GM12878 (cell line): ENCODE data around the gene FAM114A1. TPM values are rescaled to one million over a fixed set of nuclear protein-coding genes. Genes with fewer than 3 reads are reported as not detected.

Experiments
- BCL11A ChIP-seq: IDR thresholded peaks from 2 replicates; pipeline ENCODE4 v1.6.1; 2011; ENCODE audit warnings: low read depth, low read length
- BRCA1 ChIP-seq: IDR thresholded peaks from 2 replicates; pipeline ENCODE4 v1.6.1; 2011; ENCODE audit warnings: low read depth, low read length, improper control_type of control experiment
- CBFB ChIP-seq: IDR thresholded peaks from 2 replicates; pipeline ENCODE4 v1.6.1; 2016; ENCODE audit warnings: antibody characterized with exemption, low read depth
- CHD2 ChIP-seq: IDR thresholded peaks from 2 replicates; pipeline ENCODE4 v1.6.1; 2011; ENCODE audit warnings: low read depth, low read length, improper control_type of control experiment, borderline replicate concordance
- IKZF1 ChIP-seq: fragments of 450-650 bp; conservative IDR thresholded peaks from 2 replicates; pipeline ENCODE4 v1.6.1; 2017; ENCODE audit warnings: antibody characterized with exemption, mild to moderate bottlenecking
- MEF2B ChIP-seq: fragments of 450-650 bp; IDR thresholded peaks from 2 replicates; pipeline ENCODE4 v1.6.1; 2018; ENCODE audit warnings: mild to moderate bottlenecking, moderate library complexity; ENCODE audit not compliant: partially characterized antibody, poor library complexity, severe bottlenecking
- NFYA ChIP-seq: IDR thresholded peaks from 2 replicates; pipeline ENCODE4 v1.6.1; 2011; ENCODE audit warnings: low read depth, mild to moderate bottlenecking, low read length, improper control_type of control experiment, borderline replicate concordance
- SMC3 ChIP-seq: IDR thresholded peaks from 2 replicates; pipeline ENCODE4 v1.6.1; 2011; ENCODE audit warnings: low read length, improper control_type of control experiment, borderline replicate concordance
- SREBF2 ChIP-seq: IDR thresholded peaks from 2 replicates; pipeline ENCODE4 v1.6.1; 2012; ENCODE audit warnings: mild to moderate bottlenecking, low read length
- SUPT20H ChIP-seq: IDR thresholded peaks from 2 replicates; pipeline ENCODE4 v1.6.1; 2011; ENCODE audit warnings: low read depth, mild to moderate bottlenecking, low read length, moderate library complexity, borderline replicate concordance; ENCODE audit not compliant: control insufficient read depth
- TARDBP ChIP-seq: IDR thresholded peaks from 2 replicates; pipeline ENCODE4 v1.6.1; 2016; ENCODE audit warnings: borderline replicate concordance
- ZBED1 ChIP-seq: IDR thresholded peaks from 2 replicates; pipeline ENCODE4 v1.6.1; 2016; ENCODE audit warnings: borderline replicate concordance
- ZNF274 ChIP-seq: IDR thresholded peaks from one replicate; pipeline ENCODE4 v1.8.0; 2011; ENCODE audit not compliant: insufficient read length, insufficient read depth
- ZNF384 ChIP-seq: IDR thresholded peaks from 2 replicates; pipeline ENCODE4 v1.6.1; 2012; ENCODE audit warnings: low read depth, mild to moderate bottlenecking, low read length, improper control_type of control experiment, borderline replicate concordance
- polyA plus RNA-seq, 11 experiments: library from polyadenylated mRNA; depleted of rRNA in 4 of 11; unstranded in 6 of 11; stranded (reverse) in 5 of 11; fragments of >200 nt; fragmentation: Nextera tagmentation in 4 of 11; fragmentation: Illumina TruSeq in 1 of 11; extraction: Ambion mirVana in 4 of 11; extraction: Trizol in 1 of 11; gene quantifications; 1 replicate in 1 of 11; 2 replicates in 10 of 11; pipeline versions ENCODE4 v1.2.1 to v1.2.3, GENCODE V29; 2011 to 2016; ENCODE audit warnings: inconsistent platforms in 2 of 11, missing spikeins in 2 of 11, low read depth in 1 of 11
- total RNA-seq, 4 experiments: library from RNA; depleted of rRNA in 3 of 4; stranded (reverse); fragments of >200 nt in 3 of 4; fragmentation: Illumina TruSeq in 1 of 4; extraction: Trizol in 1 of 4; gene quantifications; 2 replicates each; pipeline versions ENCODE4 v1.2.1 to v1.2.3, GENCODE V29; 2013 to 2021
- TF ChIP-seq, protein P1 (sequence below): fragments of 450-650 bp; IDR thresholded peaks from 2 replicates; pipeline ENCODE4 v1.6.1; 2018; ENCODE audit warnings: borderline replicate concordance, mild to moderate bottlenecking; ENCODE audit not compliant: partially characterized antibody
- TF ChIP-seq, protein P2 (sequence below): fragments of 450-650 bp; IDR thresholded peaks from 2 replicates; pipeline ENCODE4 v1.6.1; 2017; ENCODE audit warnings: borderline replicate concordance
- TF ChIP-seq, protein P3 (sequence below): fragments of 450-650 bp; IDR thresholded peaks from 2 replicates; pipeline ENCODE4 v1.6.1; 2017; ENCODE audit warnings: antibody characterized with exemption, mild to moderate bottlenecking, moderate library complexity
- TF ChIP-seq, protein P4 (sequence below): fragments of 450-650 bp; IDR thresholded peaks from 2 replicates; pipeline ENCODE4 v1.6.1; 2017; ENCODE audit warnings: mild to moderate bottlenecking, moderate library complexity

The FAM114A1 gene
- total and polyA plus RNA-seq, 10 of the 15 experiments (the other 5 are each of a cell fraction or from before 2014, with no cell fraction given): 1.3 to 6.2 (median 3.9) TPM

DNA sequence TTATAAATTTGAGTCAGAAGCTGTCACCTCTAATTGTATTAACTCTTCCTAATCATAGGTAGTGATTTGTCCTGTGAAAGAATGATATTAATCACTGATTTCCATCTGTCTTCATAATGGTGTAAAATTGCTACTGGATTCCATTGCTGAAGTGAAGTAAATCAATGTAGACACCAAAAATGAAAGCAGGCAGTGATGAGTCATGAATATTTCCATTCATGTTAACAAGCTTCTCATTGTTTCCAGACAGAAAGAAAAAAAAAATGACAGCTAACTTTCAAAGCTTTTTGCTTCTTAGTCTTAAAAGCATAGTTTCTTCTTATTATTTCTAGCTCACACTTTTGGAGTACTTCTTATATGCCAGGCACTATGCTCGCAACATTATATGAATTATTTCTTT is 21.5 kb downstream of the FAM114A1 start (continued):
- TF ChIP-seq, protein P1, sequence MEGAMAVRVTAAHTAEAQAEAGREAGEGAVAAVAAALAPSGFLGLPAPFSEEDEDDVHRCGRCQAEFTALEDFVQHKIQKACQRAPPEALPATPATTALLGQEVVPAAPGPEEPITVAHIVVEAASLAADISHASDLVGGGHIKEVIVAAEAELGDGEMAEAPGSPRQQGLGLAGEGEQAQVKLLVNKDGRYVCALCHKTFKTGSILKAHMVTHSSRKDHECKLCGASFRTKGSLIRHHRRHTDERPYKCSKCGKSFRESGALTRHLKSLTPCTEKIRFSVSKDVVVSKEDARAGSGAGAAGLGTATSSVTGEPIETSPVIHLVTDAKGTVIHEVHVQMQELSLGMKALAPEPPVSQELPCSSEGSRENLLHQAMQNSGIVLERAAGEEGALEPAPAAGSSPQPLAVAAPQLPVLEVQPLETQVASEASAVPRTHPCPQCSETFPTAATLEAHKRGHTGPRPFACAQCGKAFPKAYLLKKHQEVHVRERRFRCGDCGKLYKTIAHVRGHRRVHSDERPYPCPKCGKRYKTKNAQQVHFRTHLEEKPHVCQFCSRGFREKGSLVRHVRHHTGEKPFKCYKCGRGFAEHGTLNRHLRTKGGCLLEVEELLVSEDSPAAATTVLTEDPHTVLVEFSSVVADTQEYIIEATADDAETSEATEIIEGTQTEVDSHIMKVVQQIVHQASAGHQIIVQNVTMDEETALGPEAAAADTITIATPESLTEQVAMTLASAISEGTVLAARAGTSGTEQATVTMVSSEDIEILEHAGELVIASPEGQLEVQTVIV: no peak
- TF ChIP-seq SMC3: no peak
- TF ChIP-seq, protein P2, sequence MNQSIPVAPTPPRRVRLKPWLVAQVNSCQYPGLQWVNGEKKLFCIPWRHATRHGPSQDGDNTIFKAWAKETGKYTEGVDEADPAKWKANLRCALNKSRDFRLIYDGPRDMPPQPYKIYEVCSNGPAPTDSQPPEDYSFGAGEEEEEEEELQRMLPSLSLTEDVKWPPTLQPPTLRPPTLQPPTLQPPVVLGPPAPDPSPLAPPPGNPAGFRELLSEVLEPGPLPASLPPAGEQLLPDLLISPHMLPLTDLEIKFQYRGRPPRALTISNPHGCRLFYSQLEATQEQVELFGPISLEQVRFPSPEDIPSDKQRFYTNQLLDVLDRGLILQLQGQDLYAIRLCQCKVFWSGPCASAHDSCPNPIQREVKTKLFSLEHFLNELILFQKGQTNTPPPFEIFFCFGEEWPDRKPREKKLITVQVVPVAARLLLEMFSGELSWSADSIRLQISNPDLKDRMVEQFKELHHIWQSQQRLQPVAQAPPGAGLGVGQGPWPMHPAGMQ: no peak
- TF ChIP-seq ZBED1: no peak; the same call in 1 of the 2 replicates
- no peak for TF ChIP-seq SREBF2
- no peak for TF ChIP-seq NFYA
- no peak for TF ChIP-seq ZNF274
- TF ChIP-seq CHD2: no peak
- no peak for TF ChIP-seq SUPT20H
- TF ChIP-seq BRCA1: no peak
- no peak for TF ChIP-seq CBFB
- TF ChIP-seq ZNF384: peak; percentile 90
- TF ChIP-seq BCL11A: peak; percentile 52; the same call in 1 of the 2 replicates
- TF ChIP-seq TARDBP: no peak
- TF ChIP-seq MEF2B: peak; percentile 52
- TF ChIP-seq IKZF1: peak; percentile 55; the same call in 1 of the 2 replicates
- TF ChIP-seq, protein P3, sequence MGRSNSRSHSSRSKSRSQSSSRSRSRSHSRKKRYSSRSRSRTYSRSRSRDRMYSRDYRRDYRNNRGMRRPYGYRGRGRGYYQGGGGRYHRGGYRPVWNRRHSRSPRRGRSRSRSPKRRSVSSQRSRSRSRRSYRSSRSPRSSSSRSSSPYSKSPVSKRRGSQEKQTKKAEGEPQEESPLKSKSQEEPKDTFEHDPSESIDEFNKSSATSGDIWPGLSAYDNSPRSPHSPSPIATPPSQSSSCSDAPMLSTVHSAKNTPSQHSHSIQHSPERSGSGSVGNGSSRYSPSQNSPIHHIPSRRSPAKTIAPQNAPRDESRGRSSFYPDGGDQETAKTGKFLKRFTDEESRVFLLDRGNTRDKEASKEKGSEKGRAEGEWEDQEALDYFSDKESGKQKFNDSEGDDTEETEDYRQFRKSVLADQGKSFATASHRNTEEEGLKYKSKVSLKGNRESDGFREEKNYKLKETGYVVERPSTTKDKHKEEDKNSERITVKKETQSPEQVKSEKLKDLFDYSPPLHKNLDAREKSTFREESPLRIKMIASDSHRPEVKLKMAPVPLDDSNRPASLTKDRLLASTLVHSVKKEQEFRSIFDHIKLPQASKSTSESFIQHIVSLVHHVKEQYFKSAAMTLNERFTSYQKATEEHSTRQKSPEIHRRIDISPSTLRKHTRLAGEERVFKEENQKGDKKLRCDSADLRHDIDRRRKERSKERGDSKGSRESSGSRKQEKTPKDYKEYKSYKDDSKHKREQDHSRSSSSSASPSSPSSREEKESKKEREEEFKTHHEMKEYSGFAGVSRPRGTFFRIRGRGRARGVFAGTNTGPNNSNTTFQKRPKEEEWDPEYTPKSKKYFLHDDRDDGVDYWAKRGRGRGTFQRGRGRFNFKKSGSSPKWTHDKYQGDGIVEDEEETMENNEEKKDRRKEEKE: no peak
- TF ChIP-seq, protein P4, sequence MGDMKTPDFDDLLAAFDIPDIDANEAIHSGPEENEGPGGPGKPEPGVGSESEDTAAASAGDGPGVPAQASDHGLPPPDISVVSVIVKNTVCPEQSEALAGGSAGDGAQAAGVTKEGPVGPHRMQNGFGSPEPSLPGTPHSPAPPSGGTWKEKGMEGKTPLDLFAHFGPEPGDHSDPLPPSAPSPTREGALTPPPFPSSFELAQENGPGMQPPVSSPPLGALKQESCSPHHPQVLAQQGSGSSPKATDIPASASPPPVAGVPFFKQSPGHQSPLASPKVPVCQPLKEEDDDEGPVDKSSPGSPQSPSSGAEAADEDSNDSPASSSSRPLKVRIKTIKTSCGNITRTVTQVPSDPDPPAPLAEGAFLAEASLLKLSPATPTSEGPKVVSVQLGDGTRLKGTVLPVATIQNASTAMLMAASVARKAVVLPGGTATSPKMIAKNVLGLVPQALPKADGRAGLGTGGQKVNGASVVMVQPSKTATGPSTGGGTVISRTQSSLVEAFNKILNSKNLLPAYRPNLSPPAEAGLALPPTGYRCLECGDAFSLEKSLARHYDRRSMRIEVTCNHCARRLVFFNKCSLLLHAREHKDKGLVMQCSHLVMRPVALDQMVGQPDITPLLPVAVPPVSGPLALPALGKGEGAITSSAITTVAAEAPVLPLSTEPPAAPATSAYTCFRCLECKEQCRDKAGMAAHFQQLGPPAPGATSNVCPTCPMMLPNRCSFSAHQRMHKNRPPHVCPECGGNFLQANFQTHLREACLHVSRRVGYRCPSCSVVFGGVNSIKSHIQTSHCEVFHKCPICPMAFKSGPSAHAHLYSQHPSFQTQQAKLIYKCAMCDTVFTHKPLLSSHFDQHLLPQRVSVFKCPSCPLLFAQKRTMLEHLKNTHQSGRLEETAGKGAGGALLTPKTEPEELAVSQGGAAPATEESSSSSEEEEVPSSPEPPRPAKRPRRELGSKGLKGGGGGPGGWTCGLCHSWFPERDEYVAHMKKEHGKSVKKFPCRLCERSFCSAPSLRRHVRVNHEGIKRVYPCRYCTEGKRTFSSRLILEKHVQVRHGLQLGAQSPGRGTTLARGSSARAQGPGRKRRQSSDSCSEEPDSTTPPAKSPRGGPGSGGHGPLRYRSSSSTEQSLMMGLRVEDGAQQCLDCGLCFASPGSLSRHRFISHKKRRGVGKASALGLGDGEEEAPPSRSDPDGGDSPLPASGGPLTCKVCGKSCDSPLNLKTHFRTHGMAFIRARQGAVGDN: no peak
